NCI-H446 (cell line): ENCODE results near the gene CORO2B.
"Not testable (repeated sequence)": the region's sequence is repeated elsewhere in the genome, so short reads cannot be mapped to it uniquely, and the experiment has no call there.

Experiments used
- DNase-seq, 2 experiments: peaks; one replicate each; lab custom pipeline; 2025; lab: John Stamatoyannopoulos, UW

The CORO2B gene

DNA sequence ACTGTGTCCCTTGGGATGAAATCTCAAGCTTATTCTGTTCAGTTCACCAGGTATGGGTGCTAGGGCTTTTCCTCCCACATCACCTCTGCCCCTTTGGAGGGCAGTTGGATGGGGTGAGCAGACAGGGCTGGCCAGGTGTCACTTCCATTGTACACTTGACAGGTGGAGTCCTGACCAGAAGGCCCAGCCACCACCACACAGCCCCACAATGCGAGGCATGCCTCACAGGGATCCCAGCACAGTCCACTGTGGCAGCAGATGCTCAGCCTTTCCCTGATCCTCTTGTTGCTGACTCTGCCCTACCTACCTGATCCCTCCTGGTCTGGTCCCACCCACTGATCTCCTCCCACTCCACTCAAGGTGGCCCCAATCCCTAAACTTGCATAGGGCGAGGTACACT is 153.7 kb downstream of the CORO2B start:
- DNase-seq, result no peak

DNA sequence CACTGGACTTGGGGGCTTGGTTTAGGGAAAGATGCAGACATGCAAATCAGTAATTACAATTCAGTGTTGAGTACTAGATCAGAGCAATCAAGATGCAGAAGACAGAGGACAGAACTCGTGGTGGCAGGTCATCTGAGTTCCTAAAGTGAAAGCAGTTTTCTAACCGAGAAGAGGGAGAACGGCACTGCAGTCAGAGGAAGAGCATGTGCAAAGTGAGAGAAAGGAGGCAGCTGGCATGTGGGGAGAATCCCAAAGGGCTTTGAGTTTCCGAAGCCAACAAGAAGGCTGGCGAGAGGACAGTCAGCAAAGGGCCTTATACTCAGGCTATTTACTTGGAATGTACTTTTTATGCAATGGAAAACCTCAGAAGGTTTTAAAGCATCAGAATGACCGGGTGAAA is 154.9 kb downstream of the CORO2B start:
- DNase-seq, result no peak

DNA sequence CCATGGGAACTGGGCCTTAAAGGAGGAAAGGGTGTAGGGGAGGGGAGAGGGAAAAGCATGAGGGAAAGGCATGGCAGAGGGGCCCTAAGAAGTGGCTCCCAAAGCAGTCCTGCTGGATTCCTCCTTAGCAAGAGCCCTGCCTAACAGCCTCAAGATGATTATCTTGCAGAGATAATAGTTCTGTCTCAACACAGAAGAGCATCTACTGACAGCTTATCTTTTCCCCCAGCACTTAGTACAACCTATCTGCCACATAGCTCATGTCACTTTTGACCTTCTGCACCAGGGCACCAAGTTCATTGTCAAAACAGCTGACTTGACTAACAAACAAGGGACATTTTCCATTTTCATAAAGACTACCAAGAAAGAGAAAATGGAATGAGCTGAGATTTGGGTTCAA is 155.6 kb downstream of the CORO2B start:
- DNase-seq, result no peak

DNA sequence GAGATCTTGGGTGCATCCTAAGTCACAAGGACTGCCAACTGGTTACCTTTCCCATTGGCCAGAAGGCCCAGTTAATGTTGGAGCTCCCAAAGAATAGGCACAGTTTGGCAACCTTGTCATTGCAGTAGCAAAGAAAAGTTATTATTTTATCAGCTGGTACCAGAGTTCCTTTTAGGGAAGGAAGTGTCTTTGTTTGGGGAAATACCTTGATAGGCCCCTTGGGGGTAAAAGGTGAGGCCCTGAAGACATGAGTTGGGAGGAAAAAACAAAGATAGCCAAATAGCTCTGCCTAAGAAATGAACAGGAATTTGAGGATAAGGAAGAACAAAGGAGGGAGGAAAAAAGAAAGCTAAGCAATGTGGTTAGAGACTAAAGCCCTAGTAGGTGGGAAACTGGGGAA is 156.1 kb downstream of the CORO2B start:
- DNase-seq, result no peak

DNA sequence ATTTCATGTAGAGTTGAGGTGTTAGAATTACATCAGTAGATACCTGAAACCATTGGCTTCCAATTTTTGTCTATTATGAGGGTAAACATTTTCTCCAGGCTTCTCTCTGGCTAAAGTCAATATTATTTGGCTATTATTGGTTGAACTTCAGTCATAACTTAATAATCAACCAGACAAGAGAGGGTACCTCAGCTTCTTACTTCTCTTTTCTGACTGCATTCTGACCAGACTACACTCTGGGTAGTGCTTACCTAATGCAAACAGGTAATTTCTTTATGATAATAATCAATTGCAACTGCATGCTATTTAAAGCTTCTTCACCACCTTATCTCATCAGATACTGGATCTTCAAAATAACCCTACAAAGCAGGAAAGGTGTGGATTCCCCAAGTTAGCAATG is 156.8 kb downstream of the CORO2B start:
- no peak for DNase-seq

DNA sequence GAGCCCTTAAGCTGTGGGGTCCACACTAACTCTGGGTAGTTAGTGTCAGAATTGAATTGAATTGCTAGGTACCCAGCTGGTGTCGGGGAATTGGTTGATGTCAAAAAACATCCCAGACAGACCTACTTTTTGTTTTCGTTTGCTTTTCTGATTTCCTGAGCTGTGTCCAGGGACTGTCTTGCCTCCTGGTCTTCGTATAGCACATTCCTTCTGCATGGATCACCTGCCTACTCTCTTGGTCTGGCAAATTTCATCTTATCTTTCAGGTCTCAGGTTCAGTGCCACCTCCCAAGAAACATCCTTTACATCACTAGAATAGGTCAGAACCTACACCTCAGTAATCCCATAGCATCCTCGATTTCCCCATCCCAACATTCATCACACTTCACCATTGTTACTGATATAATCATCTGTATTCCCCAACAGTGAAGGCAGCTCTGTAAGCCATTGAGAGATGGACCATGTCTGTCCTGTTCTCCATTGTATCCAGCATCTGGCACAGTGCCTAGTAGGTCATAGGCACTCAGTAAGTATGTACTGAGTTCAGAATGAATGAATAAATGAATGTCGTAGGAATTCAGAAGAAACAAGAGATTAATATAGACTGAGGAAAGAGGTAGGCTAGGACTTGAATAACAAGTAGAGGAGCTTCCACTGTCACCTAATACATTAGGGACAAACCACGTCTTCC is 160.7 kb downstream of the CORO2B start:
- no peak for DNase-seq

DNA sequence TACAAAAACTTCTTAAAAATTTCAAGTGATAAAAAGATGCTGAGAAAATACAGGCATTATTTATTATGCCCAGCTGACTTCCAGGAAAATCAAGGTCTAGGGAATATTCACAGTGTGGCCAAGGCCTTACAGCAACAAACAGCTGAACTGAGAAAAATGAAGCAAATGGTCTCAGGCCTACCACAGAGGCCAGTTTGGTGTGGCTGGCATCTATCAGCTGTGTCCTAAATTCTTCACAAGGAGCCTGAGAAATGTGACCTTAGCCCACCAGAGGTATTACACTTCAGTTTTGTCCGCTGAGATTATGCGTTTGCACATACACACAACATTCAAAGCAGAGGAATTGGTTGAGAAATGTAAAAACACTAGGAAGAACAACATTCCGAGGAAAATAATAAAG is 164.5 kb downstream of the CORO2B start:
- DNase-seq, result no peak

DNA sequence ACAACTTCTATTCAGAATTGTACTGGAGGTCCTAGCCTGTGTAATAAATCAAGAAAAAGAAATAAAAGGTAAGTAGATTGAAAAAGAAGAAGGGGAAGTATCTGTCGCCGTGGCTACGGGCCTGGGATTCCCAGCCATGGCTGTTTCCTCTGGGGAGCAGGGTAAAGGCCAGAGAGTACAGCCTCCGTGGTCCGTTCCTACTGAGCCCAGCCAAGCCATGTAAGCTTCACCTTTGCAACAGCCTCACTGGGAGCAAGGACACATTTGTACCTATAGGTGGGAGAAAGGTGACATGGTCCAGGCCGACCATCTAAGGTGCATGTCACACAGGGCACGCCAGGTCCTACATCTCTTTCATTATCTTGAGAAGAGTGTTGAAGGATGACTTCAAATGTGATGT is 170.6 kb downstream of the CORO2B start:
- DNase-seq, result no peak

DNA sequence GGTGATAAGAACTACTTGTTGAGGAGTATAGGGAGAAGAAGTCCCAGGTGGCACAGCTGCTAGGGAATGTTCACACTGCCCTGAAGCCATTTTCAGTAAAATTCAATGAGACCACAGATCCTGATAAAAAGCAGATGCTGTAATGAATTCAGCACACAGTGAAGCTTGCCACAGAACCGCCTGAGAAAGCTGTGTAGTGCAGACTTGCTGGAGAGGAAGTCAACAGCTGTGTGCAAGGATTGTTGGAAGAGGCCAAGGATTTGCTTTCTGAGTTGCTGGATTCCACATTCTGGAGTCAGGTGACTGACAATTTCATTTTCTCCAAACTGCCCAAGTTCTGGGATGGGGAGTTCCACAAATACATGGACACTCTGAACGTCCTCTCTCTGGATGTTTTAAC is 171.0 kb downstream of the CORO2B start:
- no peak for DNase-seq

DNA sequence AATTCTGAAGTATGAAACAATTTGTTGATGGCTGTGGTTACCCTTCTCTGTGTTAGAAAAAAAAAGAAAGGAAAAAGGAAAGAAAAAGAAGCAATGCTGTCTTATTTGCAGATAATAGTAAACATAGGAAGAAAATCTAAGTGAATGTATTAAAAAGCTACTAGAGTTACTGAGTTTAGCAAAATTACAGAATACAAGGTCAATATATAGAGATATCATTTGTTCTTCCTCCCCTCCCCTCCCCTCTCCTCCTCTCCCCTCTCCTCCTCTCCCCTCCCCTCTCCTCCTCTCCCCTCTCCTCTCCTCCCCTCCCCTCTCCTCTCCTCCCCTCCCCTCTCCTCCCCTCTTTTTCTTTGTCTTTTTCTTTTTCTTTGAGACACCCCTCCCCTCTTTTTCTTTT is 172.8 kb downstream of the CORO2B start:
- DNase-seq, result no peak

DNA sequence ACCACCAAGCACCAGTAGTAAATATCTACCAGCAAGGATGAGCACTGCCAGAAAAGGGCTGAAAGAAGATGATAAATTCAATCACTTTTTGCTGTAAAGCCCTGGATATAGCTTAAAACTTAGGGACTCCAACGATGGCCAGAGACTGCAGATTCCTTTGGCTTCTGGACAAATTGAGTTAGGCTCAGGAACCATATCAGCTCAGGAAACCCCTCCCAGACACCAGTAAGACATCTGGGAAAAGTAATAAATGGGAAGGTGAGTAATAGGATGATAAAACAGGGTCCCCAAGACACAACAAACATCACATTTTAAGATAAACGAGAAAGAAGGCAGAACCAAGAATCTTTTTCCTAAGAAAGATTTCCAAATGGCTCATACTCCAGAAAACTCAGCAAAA is 176.9 kb downstream of the CORO2B start:
- DNase-seq, result no peak

DNA sequence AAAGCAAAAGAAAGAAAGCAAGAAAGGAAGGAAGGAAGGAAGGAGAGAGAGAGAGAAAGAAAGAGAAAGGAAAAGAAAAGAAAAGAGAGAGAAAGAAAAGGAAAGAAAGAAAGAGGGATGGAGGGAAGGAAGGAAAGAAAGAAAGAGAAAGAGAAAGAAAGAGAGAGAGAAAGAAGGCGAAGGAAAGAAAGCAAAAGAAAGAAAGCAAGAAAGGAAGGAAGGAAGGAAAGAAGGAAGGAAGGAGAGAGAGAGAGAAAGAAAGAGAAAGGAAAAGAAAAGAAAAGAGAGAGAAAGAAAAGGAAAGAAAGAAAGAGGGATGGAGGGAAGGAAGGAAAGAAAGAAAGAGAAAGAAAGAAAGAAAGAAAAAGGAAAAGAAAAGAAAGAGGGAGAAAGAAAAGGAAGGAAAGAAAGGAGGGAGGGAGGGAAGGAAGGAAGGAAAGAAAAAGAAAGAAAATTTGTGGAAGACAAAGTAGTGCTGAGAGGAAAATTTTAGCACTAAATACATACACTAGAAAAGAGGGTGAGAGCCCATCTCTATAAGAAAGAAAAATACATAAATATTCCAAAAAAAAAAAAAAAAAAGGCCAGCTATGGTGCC is 181.3 kb downstream of the CORO2B start:
- not testable (repeated sequence) for DNase-seq

DNA sequence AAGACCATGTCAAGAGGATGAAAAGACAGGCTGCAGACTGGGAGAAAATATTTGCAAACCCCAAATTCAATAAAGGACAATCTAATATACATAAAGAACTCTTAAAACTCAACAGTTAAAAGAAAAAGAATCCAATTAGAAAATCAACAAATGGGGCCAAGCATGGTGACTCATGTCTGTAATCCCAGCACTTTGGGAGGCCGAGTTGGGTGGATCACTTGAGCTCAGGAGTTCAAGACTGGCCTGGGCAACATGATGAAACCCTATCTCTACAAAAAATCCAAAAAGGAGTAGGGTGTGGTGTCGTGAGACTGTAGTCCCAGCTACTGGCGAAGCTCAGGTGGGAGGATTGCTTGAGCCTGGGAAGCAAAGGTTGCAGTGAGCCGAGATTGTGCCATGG is 184.3 kb downstream of the CORO2B start:
- no peak for DNase-seq

DNA sequence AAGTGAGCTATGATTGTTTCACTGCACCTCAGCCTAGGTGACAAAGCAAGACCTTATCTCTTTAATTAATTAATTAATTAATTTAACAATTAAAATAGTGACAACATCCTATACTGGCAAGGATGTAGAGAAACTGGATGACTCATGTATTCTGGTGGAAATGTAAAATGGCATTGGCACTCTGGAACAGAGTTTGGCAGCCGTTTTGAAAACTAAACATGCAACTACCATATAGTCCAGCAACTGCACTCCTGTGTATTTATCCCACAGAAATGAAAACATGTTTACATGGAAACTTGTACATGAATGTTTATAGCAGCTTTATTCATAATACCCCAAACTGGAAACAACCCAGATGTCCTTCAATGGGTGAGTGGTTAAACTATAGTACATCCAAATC is 185.3 kb downstream of the CORO2B start:
- peak in 1 of 2 experiments; percentile 38 for DNase-seq

DNA sequence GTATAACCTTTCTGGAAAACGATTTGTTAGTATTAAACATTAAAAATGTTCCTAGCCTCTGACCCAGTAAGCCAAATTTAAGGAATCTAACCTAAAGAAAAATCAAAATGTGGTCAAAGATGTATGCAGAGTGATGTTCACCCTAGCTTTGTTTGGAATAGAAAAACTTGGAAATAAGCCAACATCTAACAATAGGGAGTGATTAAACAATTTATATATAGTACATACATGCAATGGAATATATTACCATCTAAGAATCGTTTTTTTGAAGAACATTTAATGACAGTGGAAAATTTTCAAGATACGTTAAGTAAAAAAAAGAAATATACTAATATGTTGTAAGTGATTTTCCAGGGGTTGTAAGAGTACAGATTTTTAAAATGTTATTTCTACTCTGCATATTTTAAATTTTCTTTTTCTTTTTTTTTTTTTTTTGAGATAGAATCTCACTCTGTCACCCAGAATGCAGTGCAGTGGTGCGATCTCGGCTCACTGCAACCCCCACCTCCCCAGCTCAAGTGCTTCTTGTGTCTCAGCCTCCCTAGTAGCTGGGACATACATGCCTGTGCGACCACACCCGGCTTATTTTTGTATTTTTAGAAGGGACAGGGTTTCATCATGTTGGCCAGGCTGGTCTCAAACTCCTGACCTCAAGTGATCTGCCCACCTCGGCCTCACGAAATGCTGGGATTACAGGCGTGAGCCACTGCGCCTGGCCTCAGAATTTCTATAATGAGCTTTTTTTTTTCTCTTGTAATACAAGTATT is 187.0 kb downstream of the CORO2B start:
- DNase-seq, result no peak

DNA sequence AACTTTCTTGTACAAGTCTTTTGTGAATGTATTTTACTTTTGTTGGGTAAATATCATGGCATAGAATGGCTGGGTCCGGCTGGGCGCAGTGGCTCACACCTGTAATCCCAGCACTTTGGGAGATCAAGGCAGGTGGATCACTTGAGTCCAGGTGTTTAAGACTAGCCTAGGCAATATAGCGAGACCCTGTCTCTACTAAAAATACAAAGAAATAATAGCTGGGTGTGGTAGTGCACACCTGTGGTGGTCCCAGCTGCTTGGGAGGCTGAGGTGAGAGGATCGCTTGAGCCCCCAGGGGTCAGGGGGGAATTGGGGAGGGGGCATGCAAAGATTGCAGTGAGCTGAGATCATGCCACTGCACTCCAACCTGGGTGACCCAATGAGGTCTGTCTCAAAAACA is 189.0 kb downstream of the CORO2B start:
- no peak for DNase-seq

DNA sequence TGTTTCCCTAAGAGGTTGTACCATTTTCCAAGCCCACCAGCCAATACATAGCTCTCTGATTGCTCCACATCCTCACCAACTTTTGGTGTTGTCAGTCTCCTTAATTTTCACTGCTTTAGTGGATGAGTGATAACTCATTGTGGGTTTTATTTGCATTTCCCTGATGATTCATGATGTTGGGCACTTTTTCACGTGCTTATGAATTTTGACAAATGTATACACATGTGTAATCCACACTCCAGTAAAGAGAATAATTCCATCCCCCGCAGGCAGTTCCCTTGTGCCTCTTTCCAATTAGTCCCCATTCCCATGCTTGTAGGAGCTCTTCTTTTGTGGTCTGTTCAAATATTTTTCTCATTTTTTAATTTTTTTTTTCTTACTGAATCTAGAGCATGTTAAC is 189.5 kb downstream of the CORO2B start:
- no peak for DNase-seq

DNA sequence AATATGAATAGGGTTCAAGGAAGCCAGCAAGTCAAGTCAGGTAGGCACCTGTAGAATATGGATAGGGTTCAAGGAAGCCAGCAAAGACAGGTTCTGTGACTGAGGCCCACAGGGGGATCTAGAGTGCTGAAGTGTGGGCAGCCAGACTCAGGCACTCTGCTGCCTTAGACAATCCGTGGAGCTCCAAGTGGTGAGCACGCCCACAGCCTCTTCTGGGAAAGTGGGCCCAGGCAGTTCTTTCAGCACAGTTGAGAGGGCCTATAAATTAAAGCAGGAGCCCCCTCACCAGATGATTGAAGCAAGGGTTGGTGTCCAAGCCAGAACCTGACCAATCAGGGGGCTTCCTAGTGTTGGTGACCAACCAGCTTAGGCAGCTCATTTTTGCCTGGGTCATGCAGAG is 190.9 kb downstream of the CORO2B start:
- DNase-seq, result no peak

DNA sequence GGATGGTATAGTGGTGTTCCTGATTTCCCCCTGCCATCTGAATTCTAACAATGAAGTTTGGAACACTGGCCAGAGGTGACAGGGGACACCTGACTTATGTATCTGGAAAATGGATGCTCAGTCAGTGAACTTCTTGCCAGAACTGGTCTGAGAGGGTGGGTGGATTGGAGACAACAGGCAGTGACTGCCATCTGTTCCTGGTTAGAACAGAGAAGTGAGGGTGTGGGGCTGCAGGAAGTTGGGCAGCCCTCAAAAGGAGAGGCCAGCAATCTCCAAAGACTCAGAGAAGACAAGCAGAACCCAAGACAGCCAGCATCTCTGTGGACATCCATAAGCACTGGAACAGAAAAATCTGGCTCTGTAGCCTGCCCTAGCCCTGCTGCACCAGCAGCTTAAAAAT is 191.4 kb downstream of the CORO2B start:
- DNase-seq, result peak in 1 of 2 experiments; percentile 30

DNA sequence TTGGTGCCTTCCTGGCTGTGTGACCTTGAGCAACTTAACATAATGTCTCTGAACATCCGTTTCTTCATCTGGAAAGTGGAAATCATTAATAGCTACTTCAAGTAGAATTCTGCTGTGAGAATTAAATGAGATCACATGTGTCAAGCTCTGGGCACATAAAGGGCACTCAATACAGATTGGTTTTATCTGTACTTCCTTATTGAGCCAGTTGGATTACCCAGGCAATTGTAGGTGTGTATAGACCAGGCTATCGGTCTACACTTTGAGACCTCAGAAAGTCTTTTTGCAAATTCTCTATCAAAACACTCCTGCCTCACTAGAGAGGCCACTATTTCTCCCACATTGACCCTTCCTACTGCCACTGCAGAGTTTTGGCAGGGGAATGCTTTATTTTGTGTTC is 194.2 kb downstream of the CORO2B start:
- no peak for DNase-seq

DNA sequence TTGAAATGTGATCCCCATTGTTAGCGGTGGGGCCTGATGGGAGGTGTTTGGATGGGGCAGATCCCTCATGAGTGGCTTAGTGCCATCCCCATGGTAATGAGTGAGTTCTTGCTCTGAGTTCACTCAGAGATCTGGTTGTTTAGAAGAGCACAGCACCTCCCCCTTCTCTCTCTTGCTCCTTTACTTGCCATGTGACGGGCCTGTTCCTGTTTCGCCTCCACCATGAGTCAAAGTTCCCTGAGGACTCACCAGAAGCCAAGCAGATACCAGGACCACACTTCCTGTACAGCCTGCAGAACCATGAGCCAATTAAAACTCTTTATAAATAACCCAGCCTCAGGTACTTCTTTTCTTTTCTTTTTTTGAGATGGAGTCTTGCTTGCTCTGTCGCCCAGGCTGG is 195.3 kb downstream of the CORO2B start:
- no peak for DNase-seq

DNA sequence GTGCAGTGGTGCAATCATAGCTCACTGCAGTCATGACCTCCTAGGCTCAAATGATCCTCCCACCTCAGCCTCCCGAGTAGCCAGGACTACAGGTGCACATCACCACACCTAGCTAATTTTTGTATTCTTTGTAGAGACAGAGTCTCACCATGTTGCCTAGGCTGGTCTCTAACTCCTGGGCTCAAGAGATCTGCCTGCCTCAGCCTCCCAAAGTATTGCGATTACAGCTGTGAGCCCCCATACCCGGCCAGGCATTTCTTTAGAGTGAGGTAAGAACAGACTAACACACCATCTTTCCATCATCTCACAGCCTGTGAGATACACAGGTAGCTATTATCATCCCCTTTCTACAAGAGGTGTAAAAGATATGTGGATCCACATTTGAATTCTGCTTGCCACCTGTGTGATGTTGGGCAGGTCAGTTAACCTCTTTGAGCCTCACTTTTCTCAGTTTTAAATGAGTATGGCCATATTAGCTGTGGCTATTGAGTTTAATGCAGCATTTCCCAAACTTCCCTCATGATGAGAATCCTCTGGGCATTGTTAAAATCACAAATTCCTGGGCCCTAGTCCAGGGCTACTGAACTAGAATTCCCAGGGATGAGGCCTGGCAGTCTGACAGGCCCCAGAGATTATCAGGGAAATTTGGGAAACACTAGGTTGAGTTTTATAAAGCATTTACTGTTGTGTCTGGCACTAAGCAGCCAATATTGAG is 195.9 kb downstream of the CORO2B start:
- peak in 1 of 2 experiments; percentile 24 for DNase-seq

DNA sequence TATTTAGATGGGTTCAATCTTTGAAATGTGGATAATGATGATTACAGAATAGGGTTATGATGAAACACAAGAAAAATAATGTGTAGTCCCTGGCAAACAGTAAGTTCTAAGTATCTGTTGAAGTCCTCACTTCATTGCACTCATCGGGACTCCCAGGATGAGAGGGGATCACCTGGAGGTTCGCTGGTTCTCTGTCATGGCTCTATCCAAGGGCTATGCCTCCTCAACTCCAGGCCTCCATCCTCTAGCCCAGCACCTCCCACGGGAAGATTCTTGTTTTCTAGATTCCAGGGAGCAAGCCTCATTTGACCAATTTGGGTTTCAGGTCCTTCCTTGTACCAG is 196.4 kb downstream of the CORO2B start:
- DNase-seq, result no peak
